Esophagus muscularis mucosa (tissue), 3 donors: ENCODE results near the gene ETFB.

Experiments used
- CTCF ChIP-seq, 3 experiments: fragments of 200-600 bp in 2 of 3; fragments of 450-650 bp in 1 of 3; sonication (generic) in 2 of 3; IDR thresholded peaks; one replicate each; pipeline ENCODE4 v1.5.1; 2017 to 2019; ENCODE audit warnings: antibody characterized with exemption in 3 of 3, mild to moderate bottlenecking in 2 of 3, moderate library complexity in 1 of 3
- POLR2AphosphoS5 ChIP-seq, 2 donors: sonication (generic); formaldehyde crosslinking; IDR thresholded peaks; one replicate each; pipeline ENCODE4 v1.6.1; 2017; ENCODE audit warnings: antibody characterized with exemption in 2 of 2

- no peak for TF ChIP-seq POLR2AphosphoS5 (IDR thresholded peaks at IDR 0.05)
- TF ChIP-seq CTCF (IDR thresholded peaks at IDR 0.05) = no peak
Measured at GRCh38 chr19:51347209-51347928, 18.8 kb downstream of the ETFB start.
